K562 (cell line): Measurements from ENCODE around the gene THEMIS.

Experiments used
- ADNP ChIP-seq: fragments of 200-800 bp; sonication (Bioruptor generic); IDR thresholded peaks from 2 replicates; pipeline ENCODE4 v1.6.1; 2016; ENCODE audit warnings: missing genetic modification characterization, missing compliant biosample characterization
- BACH1 ChIP-seq: fragments of 200-800 bp; sonication (Bioruptor generic); IDR thresholded peaks from 2 replicates; pipeline ENCODE4 v1.6.1; 2016; ENCODE audit warnings: missing genetic modification characterization, missing compliant biosample characterization
- CHD7 ChIP-seq: fragments of 200-600 bp; sonication (generic); IDR thresholded peaks from one replicate; pipeline ENCODE4 v1.6.1; 2012; ENCODE audit warnings: mild to moderate bottlenecking, low read depth, low read length, inconsistent platforms
- EZH2 ChIP-seq: IDR thresholded peaks from 2 replicates; pipeline ENCODE4 v1.6.1; 2012; ENCODE audit warnings: low read depth, mild to moderate bottlenecking, inconsistent platforms, low read length, borderline replicate concordance
- MNT ChIP-seq, 2 experiments: fragments of 450-650 bp; conservative IDR thresholded peaks; 2 replicates each; pipeline ENCODE4 v1.6.1; 2017; ENCODE audit warnings: mild to moderate bottlenecking in 2 of 2, moderate library complexity in 2 of 2
- MTF1 ChIP-seq: fragments of 250-450 bp; sonication (Bioruptor Pico); IDR thresholded peaks from 2 replicates; pipeline ENCODE4 v1.9.0; 2021; ENCODE audit warnings: moderate library complexity, mild to moderate bottlenecking, inconsistent platforms, borderline replicate concordance
- NR2C2 ChIP-seq, 2 experiments: fragments of 200-800 bp in 1 of 2; sonication (Bioruptor generic) in 1 of 2; sonication (generic) in 1 of 2; formaldehyde crosslinking in 1 of 2; IDR thresholded peaks; 2 replicates each; pipeline versions ENCODE4 v1.6.1 to v1.8.0; 2016 to 2022; ENCODE audit warnings: mild to moderate bottlenecking in 1 of 2, missing compliant biosample characterization in 1 of 2, missing genetic modification characterization in 1 of 2, missing genetic modification reagents in 1 of 2
- TEAD4 ChIP-seq, 2 experiments: sonication (generic) in 1 of 2; formaldehyde crosslinking in 1 of 2; IDR thresholded peaks; 2 replicates each; pipeline versions ENCODE4 v1.6.1 to v1.8.0; 2012 to 2022; ENCODE audit warnings: borderline replicate concordance in 1 of 2, inconsistent platforms in 1 of 2, low read length in 1 of 2, mild to moderate bottlenecking in 1 of 2, missing genetic modification reagents in 1 of 2
- TRIM28 ChIP-seq: fragments of 450-650 bp; IDR thresholded peaks from 2 replicates; pipeline ENCODE4 v1.6.1; 2017
- ZNF785 ChIP-seq: fragments of 250-450 bp; sonication (Bioruptor Pico); IDR thresholded peaks from 2 replicates; pipeline ENCODE4 v1.4.0; 2020; ENCODE audit warnings: mild to moderate bottlenecking

GRCh38 chr6:127877231-127877630 lies 23.6 kb downstream of the THEMIS start:
- TF ChIP-seq TEAD4 (IDR thresholded peaks at IDR 0.05; ENCODE audit: low read length) (no peak), TEAD4 (CRISPR knock-in tag; IDR thresholded peaks at IDR 0.05; ENCODE audit: borderline replicate concordance) (no peak), ADNP (tag) (no peak), CHD7 (no peak), ZNF785 (CRISPR knock-in tag) (no peak), BACH1 (tag) (no peak), NR2C2 (CRISPR knock-in tag; IDR thresholded peaks at IDR 0.05) (no peak), NR2C2 (tag; IDR thresholded peaks at IDR 0.05) (no peak), MNT (conservative IDR thresholded peaks at IDR 0.05) (no peak), TRIM28 (no peak), MTF1 (CRISPR knock-in tag) (no peak), EZH2 (no peak)
